Subcutaneous adipose tissue (tissue), 4 donors: ENCODE measurements around the gene VSX2. TPM values are rescaled to one million over a fixed set of nuclear protein-coding genes. Genes with fewer than 3 reads are reported as not detected.

Source experiments
- total RNA-seq, 4 donors: library from RNA; depleted of rRNA; stranded (reverse); fragments of >200 nt; gene quantifications; one replicate each; pipeline ENCODE4 v1.1.0, GENCODE V29; 2016
- TF ChIP-seq, protein P1 (sequence below): fragments of 450-650 bp; IDR thresholded peaks from one replicate; pipeline ENCODE4 v1.5.1; 2016; ENCODE audit warnings: low read depth, mild to moderate bottlenecking, control low read depth, antibody characterized with exemption, moderate library complexity

Gene VSX2
- total RNA-seq = not detected

GRCh38 chr14:74238974-74239847 lies at the start of gene VSX2:
Gene VSX2, plus strand, starts transcription at chr14:74239449. Its CDS starts 113 bp downstream, at chr14:74239562.
- TF ChIP-seq, protein P1, sequence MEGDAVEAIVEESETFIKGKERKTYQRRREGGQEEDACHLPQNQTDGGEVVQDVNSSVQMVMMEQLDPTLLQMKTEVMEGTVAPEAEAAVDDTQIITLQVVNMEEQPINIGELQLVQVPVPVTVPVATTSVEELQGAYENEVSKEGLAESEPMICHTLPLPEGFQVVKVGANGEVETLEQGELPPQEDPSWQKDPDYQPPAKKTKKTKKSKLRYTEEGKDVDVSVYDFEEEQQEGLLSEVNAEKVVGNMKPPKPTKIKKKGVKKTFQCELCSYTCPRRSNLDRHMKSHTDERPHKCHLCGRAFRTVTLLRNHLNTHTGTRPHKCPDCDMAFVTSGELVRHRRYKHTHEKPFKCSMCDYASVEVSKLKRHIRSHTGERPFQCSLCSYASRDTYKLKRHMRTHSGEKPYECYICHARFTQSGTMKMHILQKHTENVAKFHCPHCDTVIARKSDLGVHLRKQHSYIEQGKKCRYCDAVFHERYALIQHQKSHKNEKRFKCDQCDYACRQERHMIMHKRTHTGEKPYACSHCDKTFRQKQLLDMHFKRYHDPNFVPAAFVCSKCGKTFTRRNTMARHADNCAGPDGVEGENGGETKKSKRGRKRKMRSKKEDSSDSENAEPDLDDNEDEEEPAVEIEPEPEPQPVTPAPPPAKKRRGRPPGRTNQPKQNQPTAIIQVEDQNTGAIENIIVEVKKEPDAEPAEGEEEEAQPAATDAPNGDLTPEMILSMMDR = no peak

DNA sequence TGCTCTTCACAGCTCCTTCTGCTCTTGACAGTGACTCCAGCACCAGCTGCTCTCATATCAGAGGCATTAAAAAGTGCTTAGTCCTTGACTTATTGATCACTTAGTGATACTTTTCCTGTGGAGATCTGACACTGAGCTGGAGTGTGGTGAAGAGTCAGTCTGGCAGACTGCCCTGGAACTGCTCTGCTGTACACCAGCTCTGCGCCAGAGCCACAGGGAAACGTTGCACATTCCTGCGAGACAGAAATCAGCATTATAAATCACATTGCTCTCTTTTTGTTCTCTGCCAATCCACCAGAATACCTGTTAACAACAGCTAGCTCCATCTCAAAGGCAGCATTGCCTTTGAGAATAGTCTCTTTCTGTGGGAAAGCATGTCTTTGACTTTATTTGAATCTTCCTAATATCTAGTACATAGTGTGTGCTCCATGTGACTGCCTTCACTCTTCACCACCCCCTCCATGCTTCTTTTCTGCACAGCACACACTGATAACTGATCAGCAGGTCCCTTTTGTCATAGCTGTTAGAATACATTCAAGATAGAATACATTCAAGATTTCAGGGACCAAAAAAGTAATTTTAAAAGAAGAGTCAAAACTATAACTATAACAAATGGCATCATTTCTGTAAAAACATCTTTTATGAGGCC lies 48.2 kb upstream of the VSX2 start:
- TF ChIP-seq, protein P1 = no peak

- TF ChIP-seq, protein P1 = no peak
Measured at GRCh38 chr14:74194506-74195274, 44.6 kb upstream of the VSX2 start.

GRCh38 chr14:74195623-74196022 lies 43.6 kb upstream of the VSX2 start:
- TF ChIP-seq, protein P1 = no peak

- TF ChIP-seq, protein P1 = no peak
Measured at GRCh38 chr14:74198441-74199234, 40.6 kb upstream of the VSX2 start.

- TF ChIP-seq, protein P1 = no peak
Measured at GRCh38 chr14:74202113-74202512, 37.1 kb upstream of the VSX2 start.
